Epithelial cell of prostate (primary cell): ENCODE data around the gene SIK2.
"Not testable (repeated sequence)": the region's sequence is repeated elsewhere in the genome, so short reads cannot be mapped to it uniquely, and the experiment has no call there.

ENCODE experiments used
- DNase-seq: peaks from one replicate; pipeline ENCODE4 v3.0.0-alpha.2; 2011; ENCODE audit warnings: low read depth, low spot score
- H3K27ac ChIP-seq: fragments of 450-650 bp; 2 replicates; pipeline ENCODE4 v1.5.1; 2017; ENCODE audit warnings: mild to moderate bottlenecking

SIK2 gene

DNA sequence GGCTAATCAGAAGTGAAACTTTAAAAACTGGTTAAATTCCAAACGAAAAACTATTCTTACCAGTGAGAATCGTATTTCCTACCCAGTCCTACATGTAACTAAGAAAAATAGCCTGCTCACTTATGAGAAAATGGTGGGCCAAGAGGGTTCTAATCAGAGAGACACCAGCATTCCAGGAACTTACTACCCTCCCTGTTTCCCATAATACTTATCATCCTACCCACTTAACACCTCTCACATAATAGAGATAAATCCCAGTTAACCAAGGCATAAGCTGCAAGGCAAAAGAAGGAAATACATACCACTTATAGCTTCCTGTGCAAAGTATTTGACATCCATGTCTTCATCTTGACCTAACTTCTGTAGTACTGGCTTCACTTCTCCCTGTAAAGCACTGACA lies 139.5 kb downstream of the SIK2 start:
- no peak for DNase-seq
- no peak overlapping the region for H3K27ac ChIP-seq

DNA sequence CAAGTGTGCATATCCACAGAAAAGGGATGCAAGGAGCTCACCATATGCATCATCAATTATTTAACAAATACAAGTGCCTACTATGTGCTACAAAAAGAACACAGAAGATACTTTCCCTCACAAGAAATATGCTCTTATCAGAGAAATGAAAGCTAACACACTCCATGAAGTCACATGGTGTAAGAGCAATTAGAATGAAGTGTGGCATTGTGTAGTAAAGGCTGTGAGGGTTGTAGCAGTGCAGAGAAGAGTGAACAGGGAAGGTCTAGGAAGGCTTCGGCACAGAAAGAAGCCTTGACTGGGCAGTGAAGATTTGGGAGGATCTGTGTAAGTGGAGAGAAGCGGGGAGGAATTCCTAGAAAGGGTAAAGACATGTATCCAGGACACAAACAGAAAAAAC lies 141.5 kb downstream of the SIK2 start:
- H3K27ac ChIP-seq = no peak overlapping the region
- no peak for DNase-seq

DNA sequence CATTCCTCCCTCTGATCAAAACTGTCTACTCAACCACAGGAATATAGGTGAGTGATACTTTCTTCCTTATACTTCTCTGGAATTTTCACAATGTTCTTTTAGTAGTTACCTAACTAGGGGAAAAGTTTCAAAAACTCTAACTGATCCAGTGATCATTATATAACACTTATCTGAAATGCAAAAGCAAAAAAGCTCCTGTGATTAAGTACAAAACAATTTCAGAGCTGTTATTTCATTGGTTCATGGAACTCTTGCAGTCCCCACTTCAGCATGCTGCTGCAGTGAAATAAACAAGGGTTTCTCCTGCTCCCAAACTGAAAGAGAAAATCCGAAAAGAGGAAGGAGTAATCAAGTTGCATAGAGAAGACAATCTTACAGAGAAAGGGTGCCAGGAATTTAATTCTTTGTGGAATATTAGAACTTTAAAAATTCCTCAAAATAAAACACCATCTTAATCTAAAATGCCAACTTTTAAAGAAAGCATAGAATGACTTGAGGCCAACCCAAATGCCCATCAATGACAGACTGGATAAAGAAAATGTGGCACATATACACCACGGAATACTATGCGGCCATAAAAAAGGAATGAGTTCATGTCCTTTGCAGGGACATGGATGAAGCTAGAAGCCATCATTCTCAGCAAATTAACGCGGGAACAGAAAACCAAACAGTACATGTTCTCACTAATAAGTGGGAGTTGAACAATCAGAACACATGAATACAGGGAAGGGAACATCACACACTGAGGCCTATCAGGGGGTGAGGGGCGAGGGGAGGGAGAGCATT lies 143.7 kb downstream of the SIK2 start:
- H3K27ac ChIP-seq = peak overlapping the region; percentile 10
- DNase-seq = no peak

DNA sequence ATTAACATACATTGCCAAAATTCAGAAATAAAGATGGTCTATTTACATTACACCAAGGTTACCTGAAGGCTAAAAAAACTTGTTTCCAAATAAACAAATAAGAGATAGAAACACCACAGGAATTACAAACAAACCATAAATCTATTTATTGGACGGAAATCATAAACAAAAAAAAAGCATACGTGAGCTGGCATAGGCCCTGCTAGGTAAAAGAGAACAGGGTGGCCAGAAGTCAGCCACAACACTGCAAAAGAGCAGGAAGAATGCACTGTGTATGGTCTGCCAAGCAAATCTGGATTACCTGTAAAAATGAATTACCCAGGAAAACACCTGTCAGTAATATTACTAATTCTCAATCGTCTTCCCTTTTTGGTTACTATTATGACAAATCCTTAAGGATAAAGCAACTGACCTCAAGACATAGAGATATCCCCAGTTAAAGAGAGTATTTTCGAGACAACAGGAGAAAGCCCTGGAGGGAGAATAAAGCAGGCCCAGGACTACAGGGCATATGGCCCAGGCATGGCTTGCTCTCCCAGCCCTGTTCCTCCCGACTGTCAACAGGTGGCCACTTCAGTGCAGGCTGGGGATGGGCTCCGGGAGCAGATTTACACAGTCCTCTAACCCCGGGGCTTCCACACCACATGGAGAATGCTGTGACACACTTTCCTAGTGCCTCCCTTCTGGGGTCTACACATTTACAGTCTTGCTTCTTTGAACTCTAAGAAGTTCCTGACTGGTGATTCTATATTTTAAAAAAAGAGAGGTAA lies 146.0 kb downstream of the SIK2 start:
- no peak overlapping the region for H3K27ac ChIP-seq
- no peak for DNase-seq

DNA sequence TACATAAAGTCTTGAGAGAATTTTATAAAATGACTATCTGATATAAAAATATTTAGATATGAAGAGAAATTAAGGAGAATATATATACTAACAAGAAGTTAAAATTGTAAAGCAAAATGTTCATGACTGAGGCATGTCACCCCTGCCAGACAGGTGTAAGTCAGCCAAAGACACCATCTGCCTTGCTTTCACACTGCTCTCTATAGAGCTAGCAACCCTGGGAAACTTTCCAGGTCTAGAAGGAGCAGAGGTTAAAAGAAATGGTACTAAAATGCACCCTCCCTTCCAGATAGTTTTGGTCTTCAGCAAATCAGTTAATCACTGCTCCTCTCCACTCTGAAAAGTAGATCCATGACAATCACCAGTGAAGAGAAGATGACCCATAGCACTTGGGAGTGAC lies 147.4 kb downstream of the SIK2 start:
- H3K27ac ChIP-seq = no peak overlapping the region

DNA sequence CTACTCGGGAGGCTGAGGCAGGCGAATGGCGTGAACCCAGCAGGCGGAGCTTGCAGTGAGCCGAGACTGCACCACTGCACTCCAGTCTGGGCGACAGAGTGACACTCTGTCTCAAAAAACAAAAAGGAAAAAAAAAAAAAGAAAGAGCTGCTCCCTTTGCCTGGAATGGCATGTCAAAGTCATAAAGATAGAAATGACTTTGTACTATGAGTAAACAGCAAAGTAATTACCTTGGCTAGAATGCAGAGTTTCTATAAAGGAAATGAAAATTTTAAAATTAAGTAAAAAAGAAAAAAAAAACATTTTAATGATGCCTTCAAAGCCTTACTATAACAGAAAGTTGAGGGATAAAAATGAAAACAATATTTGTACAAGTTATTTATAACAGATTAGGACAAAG lies 153.8 kb downstream of the SIK2 start:
- DNase-seq = no peak
- H3K27ac ChIP-seq = no peak overlapping the region

More for the DNA sequence above, 147.4 kb downstream of the SIK2 start:
- no peak for DNase-seq

DNA sequence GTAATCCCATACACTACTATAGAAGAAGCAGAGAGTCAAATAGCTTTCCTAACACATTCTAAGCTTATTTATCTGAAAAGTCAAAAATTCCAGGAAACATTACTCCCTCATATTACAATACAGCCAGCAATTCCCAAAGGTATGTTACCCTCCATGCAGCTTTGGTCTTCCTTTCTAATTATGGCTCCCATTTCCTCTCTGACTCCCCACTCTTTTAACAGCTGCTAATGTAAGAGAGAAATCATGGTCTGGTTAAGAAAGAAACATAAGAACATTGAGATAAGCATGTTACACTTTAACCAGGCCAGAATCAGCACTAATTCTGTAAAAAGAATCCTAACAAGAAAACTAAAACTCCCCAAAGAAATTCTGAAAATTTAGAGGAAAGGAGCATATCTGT lies 157.1 kb downstream of the SIK2 start:
- no peak overlapping the region for H3K27ac ChIP-seq
- no peak for DNase-seq

DNA sequence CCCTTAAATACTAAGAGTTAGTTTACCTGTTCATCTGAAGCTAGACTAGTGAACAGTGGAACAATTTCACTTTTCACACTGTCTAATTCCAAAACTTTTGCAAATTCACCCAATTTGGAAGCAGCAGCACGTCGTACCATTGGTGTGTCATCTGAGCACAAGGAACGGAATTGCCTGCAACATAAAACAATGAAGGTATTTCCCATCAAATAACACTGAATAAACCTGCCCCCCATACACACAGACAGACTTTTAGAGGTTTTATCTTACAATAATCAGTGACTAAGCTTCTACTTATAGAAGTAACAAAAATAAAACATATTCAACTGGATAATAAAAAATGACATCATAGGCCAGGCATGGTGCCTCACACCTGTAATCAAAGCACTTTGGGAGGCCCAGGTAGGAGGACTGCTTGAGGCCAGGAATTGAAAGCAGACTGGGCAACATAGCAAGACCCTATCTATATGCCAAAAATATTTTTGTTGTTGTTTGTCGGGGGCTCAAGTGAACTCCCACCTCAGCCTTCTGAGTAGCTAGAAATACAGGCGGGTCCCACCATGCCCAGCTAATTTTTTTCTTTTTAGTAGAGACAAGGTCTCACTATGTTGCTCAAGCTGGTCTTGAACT lies 157.6 kb downstream of the SIK2 start:
- no peak for DNase-seq
- no peak overlapping the region for H3K27ac ChIP-seq

DNA sequence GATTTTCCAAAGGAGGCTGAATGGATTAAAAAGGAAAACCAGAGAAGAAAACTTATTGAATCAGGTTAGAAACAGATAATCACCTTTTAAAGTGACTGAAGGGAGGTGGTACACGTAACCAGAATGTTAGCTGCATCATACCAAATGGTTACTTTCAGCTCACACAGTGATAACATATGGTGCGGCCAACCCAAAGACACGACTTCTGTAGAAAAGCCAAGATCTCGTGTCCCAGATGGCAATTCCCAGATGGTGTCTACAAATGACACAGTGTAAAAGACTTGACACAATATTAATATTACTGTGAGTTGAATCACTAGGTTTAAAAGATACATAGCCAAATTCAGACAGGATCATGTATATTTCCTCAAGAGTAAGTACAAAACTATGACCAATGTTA lies 158.8 kb downstream of the SIK2 start:
- H3K27ac ChIP-seq = no peak overlapping the region
- DNase-seq = no peak

DNA sequence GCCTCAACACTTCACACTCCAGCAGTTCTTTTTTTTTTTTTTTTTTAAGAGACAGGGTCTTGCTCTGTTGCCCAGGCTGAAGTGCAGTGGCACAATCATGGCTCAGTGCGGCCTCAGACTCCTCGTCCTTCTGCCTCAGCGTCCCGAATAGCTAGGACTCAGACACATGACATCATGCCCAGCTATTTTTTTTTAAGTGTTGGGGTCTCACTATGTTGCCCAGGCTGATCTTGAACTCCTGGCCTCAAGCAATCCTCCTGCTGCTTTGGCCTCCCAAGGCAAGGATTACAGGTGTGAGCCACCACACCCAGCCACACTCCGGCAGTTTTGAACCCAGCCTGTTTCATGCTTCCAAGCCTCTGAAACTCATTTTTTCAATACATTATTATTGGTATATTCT lies 160.3 kb downstream of the SIK2 start:
- no peak for DNase-seq
- no peak overlapping the region for H3K27ac ChIP-seq

DNA sequence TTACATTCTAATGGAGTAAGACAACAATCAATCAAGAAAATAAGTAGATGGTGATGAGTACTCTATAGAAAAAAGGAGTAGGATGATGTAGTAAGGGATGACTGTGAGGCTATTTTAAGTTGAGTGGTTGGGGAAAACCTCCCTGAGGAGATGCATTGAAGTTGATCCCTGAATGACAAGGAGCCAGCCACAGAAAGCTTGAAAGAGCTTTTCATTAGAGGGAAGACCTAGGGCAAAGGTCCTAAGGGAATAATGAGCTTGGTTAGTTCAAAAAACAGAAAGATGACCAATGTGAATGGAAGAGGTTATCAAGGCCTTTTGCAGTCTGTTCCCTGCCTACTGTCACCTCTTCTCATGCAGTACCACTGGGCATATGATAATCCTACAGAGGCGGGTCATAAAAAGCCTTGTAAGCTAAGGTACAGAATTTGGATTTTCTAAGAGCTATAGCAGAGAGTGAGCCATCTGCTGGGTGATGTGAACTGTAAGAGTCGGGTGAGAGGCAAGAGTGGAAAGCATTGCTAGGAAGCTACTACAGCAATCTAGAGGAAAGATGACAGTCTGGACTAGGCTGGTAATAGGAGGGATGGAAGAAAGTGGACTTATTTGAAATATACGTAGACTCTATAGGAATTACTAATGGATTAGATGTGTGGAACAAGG lies 160.9 kb downstream of the SIK2 start:
- no peak overlapping the region for H3K27ac ChIP-seq
- no peak for DNase-seq

DNA sequence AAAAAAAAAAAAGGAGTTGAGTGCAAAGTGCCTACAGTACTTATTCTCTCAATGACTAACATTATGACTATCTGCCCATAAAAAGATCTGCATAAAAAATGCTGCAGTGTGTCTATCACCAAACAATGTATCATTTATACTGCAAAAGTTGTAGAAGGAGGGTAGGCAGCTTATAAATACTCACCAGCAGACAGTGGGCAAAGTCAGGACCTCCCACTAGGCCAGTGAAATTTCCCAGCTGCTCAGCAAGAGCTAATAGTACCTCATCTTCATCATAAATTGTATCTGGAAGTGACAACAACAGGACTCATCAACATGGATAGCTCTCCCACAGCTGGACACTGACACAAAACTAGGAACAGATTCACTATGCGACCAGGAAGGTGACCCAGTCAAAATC lies 162.4 kb downstream of the SIK2 start:
- H3K27ac ChIP-seq = no peak overlapping the region
- no peak for DNase-seq

DNA sequence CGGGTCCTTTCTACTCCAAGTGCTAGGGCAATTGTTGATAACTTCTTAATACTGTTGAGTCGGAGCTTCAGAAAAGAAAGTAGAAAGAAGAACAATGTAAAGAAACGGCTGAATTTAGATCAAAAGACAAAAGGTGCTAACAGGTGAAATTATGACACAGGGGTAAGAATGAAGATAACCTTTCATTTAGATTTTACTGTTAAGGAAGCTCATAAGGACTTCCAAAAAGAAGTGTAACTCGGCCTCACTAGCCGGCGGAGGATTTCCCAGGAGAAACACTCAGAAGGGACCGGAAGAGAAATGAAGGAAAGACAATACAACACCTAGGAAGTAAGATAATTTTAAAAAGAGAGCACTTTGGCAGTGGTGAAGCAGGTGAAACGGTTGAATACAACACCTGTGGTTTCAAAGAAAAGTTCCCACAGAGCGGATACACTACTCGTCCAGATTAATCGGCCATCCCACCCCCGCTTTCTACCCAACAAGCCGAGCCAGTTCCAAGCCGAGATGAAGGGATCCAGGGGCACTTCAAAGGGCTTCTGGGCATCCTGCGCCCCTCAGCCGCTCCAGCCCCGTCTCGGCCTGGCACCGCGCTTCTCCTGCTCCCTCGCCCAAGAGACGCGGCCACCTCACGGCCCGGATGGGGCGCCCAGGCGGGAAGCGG lies 163.2 kb downstream of the SIK2 start:
- peak overlapping the region; percentile 42 for H3K27ac ChIP-seq
- DNase-seq = no peak

DNA sequence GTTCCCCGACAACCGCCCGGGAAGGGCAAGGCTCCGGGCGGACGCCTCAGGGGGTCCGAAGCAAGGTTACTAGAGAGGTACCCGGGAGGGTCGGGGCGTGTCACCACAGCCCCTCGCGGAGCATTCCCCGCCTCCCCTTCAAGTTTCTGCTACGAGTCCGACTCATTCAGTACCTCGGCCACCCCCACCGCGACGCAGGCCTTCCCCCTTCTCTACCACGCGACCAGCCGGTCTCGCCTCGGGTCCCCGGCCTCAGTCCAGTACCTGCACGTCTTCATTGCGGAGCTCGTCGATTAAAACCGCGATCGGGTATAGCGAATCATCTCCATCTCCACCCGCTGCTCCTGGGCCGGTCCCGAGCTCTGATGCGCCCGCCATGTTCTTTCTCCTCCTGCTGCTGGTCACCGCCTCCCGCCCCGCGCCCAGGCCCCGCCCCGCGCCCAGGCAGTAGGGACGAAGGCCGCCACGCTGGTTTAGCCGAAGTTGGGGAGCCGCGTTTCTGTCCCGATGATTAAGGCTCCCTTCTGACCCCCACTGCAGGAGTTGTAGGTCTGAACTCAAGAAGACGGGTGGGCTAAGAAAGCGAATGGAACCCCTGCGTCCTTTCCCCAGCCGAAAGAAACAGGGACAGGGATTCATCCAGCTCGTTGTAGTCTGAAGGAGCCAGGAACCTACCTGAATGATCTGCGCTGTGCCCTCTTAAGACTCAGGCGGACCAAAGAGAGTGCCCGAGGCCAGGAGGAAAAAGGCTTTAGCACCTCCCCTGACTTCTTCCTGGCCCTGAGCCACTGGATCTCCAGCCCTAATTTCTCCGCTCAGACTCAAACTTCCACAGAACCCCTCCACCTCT lies 164.0 kb downstream of the SIK2 start, which contains the start of gene PPP2R1B:
Gene PPP2R1B, minus strand, starts transcription at position 406 of the 850 bp plus-strand sequence. Its CDS starts 28 bp downstream, at position 378.
- DNase-seq = no peak
- peak within 1 kb of the TSS; percentile 42 for H3K27ac ChIP-seq

DNA sequence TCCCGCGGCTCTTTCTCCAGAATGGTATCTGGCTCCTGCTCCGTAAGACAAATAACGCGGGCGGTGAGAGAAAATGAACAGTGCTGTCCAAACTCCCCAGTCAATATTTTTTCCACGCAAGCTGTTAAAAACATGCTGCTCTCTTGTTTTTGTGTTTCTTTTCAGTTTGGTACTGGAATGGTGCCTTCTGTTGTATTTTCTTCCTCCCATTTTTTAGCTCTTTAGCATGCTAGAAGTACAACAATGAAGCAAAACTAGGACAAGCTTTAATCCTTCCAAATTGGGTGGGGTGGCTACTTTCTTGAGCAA lies 164.5 kb downstream of the SIK2 start:
- peak overlapping the region; percentile 42 for H3K27ac ChIP-seq
- DNase-seq = no peak

DNA sequence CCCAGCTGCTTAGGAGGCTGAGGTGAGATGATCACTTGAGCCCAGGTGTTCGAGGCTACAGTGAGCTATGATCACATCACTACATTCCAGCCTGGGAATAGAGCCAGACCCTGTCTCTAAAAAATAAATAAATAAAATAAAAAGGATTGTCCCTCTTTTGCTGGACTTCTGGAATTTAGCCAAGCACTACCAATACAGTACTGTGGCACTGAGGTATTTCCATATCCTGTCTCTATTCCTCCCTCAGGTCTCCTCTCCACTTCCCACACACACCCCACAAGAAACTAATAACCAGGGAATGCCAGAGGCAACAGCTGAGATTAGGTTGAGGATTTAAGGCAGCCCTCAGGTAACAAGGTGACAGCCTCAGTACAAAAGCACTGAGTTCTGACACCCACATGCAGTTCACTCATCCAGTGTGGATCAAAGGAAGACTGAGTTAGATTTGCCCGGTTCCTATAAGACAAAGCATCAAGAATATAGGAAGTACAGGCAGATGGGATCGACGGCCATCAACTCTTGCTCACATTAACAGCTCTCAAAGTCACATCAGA lies 168.4 kb downstream of the SIK2 start:
- H3K27ac ChIP-seq = no peak overlapping the region
- DNase-seq = no peak

DNA sequence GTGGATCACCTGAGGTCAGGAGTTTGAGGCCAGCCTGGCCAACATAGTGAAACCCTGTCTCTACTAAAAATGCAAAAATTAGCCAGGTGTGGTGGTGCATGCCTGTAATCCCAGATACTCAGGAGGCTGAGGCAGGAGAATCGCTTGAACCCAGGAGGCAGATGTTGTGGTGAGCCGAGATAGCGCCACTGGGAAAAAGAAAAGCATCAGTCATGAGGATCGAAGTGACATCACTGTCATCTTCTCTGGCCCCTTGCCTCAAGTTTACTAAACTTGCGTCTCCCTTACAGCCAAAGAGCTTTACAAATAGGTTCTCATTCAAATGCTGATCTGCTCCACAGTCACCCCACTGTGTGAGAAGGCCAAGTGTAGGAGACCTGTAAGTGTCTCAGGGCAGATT lies 169.0 kb downstream of the SIK2 start:
- DNase-seq, H3K27ac ChIP-seq: not testable (repeated sequence)

DNA sequence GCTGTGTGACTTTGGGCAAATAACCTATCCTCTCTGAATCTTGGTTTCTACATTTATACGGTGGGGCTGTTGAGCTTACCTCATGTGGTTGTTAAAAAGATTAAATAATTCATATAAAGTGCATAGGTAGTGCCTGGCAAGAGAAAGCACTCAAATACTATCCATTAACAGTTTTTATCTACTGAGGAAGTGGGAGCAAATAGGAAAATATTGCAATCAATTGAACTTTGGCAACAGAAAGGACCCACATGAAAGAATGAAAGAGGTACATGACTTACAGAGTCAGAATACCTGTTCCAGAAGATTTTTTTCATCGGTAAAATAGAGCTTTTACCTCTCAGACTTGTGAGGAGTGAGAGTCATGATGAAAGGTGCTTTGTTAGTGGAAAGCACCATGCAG lies 170.3 kb downstream of the SIK2 start:
- no peak overlapping the region for H3K27ac ChIP-seq
- DNase-seq = no peak
